ENCODE measurements around the gene LRP4. TPM values are rescaled to one million over a fixed set of nuclear protein-coding genes. Genes with fewer than 3 reads are reported as not detected.

Gene LRP4
- polyA plus RNA-seq, 3 donors: 1.2 to 2.6 (median 2.0) TPM

DNA sequence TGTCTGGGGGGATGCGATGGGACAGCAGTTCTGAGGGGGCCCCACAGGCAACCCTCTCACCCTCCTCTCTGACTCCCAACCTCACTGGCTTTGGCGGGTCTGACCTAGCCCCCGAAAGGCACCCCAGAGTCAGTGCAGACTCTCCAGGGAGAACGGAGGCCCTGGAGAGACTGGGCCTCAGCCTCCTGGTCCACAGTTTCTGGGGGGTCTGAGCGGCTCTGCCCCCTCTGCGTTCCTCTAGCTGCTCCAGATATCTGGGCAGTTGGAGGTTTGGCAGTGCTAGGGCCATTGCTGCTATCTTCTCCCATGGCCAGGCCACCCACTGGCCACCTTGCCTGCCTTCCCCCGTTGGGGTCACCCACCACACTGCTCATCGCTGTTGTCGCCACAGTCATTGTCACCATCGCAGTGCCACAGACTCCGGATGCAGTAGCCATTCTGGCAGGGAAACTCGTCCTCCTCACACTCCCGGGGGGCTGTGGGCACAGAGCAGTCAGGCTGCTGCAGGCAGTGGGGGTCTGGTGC lies 18.8 kb downstream of the LRP4 start:
- 93 to 96% (median 93%) methylated on average over 13 of the region's 13 CpGs for WGBS, 3 donors
- no peak overlapping the region for H3K27ac ChIP-seq (ENCODE audit: low read depth, low read length)

DNA sequence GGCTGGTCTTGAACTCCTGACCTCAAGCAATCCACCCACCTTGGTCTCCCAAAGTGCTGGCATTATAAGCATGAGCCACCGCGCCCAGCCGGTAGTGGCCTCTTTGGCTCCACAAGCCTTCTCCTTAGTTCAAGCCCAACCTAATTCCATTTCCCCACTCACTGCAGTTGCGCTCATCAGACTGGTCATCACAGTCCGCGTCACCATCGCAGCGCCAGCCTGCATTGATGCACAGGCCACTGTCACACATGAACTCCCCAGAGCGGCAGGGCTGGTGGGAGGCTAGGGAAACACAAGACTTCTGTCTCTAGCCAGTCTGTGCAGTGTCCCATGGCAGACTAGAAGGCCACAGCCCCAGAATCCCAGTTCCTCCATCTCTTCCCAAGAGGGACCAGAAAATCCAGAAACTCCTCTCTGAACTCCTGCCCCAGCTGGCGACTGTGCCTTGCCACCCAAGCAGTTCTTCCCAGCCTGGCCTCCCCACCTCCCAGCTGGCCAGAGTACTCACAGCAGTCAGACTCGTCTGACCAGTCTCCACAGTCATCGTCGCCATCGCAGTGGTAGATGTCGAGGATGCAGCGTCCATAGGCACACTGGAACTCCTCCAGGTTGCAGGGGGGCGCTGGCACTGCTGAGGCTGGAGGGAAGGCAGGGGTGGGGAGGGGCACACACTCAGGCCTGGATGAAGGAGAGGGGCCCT lies 19.8 kb downstream of the LRP4 start:
- no peak overlapping the region for H3K27ac ChIP-seq (ENCODE audit: low read depth, low read length)
- WGBS, 3 donors: 74 to 95% (median 93%) methylated on average over 17 of the region's 17 CpGs

DNA sequence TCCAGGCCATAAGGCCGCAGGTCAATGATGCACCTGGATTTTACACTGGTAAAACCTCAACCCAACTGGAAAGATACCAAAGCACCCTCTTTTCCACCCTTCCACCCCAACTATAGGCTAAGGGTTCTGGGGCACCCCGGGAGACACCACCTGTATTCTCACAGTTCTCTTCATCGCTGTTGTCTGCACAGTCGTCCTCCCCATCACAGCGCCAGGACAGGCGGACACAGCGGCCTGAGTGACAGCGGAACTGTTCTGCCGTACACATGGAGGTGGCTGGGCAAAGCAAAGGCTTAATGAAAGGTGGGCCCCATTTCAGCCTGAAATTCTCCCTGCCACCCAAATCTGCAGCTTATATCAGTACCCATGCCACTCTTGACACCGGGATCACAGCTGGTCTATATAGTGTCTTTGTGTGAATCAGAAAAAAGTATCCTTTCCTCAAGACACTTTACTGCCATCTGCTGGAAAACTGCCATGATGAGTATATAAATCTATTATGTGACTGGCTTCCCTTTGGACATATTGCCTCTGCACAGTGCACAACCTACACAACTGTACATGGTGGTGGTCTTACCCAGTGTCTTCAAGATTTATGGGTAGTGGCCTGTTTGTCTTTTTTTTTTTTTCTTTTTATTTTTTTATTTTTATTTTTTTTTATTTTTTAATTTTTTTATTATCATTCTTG lies 21.5 kb downstream of the LRP4 start:
- WGBS, 3 donors: 88 to 95% (median 95%) methylated on average over 10 of the region's 10 CpGs
- no peak overlapping the region for H3K27ac ChIP-seq (ENCODE audit: low read depth, low read length)

DNA sequence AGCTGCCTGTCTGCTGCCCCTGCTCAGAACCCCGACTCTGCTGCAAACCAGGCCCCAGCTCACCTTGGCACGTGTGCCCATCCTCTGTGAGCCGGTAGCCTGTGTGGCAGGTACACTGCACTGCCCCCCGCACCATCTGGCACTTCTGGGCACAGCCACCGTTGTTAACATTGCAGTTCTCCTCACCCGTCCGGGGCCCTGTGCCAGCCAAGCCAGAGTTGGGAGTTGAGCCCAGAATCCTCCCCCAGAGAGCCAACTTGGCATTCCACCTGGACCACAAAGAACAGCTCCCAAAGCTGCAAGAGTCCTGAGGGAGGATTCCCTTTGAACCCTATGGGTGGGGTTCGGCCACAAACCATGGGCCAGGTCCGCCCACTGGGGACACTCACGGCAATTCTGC lies 22.5 kb downstream of the LRP4 start:
- WGBS, 3 donors: 43 to 78% (median 73%) methylated on average over 10 of the region's 10 CpGs

DNA sequence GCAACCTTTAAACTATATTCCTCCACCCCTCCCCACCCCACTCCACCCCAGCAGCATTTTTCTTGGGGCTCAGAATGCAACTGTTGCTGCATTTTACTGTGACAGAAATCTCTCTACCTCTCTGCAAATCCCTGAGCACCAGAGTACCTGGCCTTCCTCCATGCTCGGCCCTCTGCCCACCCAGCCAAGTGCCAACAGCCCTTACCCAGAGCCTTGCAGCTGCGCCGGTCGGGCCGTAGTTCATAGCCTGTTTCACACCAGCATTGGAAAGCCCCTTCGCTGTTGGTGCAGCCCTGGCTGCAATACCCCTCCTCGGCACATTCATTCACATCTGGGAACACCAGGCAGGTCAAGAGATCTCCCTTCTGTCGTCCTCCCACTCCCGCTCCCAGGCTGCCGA lies 23.4 kb downstream of the LRP4 start:
- H3K27ac ChIP-seq (ENCODE audit: low read depth, low read length): no peak overlapping the region
- WGBS, 3 donors: 87 to 96% (median 91%) methylated on average over 10 of the region's 10 CpGs

More for the DNA sequence above, 22.5 kb downstream of the LRP4 start:
- H3K27ac ChIP-seq (ENCODE audit: low read depth, low read length): no peak overlapping the region

DNA sequence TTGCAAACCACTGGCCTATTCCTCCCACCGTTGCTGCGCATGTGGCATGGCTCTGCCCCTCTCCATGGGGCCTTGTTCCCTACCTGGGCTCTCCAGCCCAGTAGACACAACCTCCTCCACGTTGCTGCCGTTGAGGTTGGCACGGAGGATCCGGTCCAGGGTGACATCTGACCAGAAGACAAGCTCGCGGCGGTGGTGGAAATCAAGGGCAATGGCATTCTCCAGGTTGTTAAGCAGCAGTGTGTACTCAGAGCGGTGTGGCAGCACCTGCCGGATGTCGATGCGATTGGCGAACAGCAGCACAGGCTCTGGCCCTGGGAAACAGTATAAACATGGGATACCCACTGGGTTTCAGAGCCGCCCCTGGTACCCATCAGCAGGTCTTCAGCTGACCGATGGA lies 23.8 kb downstream of the LRP4 start:
- no peak overlapping the region for H3K27ac ChIP-seq (ENCODE audit: low read depth, low read length)
- whole genome bisulfite sequencing, 3 donors: 92 to 96% (median 94%) methylated on average over 16 of the region's 16 CpGs

DNA sequence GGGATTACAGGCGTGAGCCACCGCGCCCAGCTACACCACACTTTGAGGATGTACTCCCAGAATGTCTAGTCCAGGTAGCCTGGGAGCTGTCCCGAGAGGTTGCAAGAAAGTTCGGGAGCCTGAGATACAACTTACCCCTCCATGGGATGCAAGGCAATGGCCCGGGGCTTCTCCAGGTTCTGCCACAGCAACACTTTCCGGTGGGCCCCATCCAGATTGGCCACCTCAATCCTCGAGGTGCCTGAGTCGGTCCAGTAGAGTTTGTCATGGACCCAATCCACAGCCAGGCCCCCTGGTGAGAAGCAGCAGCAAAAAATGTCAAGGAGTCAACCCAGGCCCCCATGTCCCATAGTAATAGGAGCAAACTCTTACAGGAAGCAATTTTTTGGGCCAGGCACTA lies 25.5 kb downstream of the LRP4 start:
- H3K27ac ChIP-seq (ENCODE audit: low read depth, low read length): no peak overlapping the region
- WGBS, 3 donors: 93% methylated on average over 9 of the region's 9 CpGs

DNA sequence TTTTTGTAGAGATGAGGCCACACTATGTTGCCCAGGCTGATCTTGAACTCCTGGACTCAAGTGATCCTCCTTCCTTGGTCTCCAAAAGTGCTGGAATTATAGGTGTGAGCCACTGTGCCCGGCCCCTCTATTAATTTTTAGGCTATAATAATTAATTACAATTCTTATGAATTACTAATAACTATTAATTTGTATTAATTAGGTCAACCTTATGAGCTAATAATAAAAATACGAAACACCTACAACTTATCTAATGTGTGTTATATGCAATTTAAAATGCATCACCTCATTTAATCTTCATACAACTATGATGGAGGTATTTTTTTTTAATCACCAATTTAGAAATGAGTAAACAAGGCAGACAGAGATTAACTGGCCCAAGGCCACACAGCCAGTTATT lies 26.2 kb downstream of the LRP4 start:
- H3K27ac ChIP-seq (ENCODE audit: low read depth, low read length): no peak overlapping the region
- WGBS, 3 donors: 88 to 92% (median 91%) methylated on average over 2 of the region's 2 CpGs

DNA sequence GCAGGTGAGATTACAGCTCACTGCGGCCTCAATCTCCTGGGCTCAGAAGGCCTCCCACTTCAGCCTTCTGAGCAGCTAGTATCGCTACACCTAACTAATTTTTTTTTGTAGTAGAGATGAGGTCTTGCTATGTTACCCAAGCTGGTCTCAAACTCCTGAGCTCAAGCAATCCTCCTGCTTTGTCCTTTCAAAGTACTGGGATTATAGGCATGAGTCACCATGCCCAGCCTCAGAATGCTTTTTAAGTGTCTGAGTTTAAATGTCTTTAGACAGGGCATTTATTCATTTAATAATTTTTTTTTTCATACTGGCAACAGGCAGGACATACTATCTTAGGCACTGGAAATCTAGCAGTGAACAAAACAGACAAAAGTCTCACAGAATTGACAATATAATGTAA lies 27.7 kb downstream of the LRP4 start:
- no peak overlapping the region for H3K27ac ChIP-seq (ENCODE audit: low read depth, low read length)
- WGBS, 3 donors: 93 to 98% (median 94%) methylated on average over 2 of the region's 2 CpGs

DNA sequence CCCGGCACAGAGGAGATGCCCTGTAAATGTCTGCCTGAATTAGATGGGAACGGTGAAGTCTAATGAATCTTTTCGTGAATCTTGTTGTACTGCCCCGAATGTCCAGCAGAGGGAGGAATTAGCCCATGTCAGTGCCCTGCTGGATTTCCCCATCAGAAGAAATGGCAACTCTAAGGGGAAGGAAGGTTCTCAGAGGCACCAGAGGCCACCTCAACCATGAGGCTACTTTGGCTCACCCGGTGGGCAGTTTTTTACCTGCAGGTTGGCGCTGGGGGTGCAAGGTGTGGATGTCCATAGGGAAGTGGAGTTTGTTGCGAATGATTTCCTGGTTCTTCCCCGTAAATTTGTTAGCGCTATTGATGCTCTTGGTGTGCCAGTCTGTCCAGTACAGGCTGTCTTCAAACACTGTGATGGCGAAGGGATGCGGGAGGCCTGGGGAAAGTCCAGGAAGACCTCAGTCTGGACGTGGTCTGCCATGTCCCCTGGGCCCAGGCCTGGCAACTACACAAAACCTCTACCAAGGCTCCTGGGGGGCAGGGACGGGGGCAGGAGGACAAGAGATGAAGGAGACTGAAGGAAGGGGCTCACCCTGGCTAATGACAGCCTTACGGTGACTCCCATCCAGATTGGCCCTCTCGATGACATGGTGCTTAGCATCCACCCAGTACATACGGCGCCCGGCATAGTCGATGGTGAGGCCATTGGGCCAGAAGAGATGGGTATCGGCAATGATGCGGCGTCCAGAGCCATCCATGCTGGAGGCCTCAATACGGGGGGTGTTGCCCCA lies 28.5 kb downstream of the LRP4 start:
- no peak overlapping the region for H3K27ac ChIP-seq (ENCODE audit: low read depth, low read length)
- 64 to 65% (median 65%) methylated on average over 23 of the region's 23 CpGs for WGBS, 3 donors

DNA sequence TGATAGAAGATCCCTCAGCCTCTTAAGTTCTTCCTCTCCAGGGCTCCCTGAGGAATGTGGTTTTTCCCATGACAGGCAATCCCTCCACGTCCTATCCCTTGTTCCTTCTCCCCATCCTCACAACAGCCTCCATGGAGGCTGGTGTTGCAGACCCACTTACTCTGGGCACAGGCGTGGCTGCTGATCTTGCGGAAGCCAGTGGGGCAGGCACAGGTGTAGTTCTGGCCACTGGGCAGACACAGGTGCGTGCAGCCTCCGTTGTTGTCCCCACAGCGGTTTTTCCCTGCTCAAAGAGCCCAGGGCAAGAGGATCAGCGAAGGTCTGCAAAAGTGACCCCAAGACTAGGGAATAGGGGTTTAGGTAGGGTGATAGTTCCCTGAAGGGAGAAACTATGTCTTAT lies 29.1 kb downstream of the LRP4 start:
- no peak overlapping the region for H3K27ac ChIP-seq (ENCODE audit: low read depth, low read length)
- 75 to 82% (median 81%) methylated on average over 7 of the region's 7 CpGs for WGBS, 3 donors

DNA sequence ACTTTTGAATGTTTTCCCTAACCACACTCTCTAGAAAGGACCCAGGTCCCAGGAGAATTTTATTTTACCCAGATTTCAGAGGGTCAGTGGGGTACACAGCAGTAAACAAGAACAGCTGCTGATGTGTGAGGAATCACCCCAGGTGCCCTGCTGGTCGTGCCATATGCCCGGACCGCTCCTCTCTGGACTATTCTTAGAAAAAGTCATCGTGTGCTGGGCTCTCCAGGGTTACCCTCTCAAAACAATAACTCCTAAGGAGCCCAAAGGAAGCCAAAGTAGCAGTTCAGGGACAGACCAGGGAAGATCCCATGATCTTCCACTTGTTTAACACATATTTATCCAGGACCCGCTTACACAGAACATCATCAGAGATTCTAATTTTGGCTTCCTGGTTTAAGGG lies 29.7 kb downstream of the LRP4 start:
- WGBS, 3 donors: 88 to 93% (median 91%) methylated on average over 5 of the region's 5 CpGs
- H3K27ac ChIP-seq (ENCODE audit: low read depth, low read length): no peak overlapping the region

DNA sequence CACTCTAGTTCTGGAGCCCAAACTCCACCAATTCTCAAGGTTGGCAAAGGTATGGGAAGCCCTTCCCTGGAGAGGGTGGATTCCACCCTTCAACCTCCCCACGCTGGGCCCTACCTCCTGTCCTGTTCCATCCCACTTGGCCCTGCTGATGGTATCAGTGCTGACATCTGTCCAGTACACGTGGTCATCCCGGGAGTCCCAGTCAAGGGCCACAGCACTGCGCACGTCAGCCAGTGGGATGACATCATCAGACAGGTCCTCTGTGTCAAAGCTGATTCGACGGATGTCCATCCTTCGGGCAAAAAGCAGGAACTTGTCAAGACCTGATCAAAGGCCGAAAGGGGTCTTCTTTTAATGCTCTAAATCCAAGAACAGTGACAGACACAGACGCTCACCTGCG lies 32.1 kb downstream of the LRP4 start:
- 90% methylated on average over 11 of the region's 11 CpGs for WGBS, 3 donors
- no peak overlapping the region for H3K27ac ChIP-seq (ENCODE audit: low read depth, low read length)

DNA sequence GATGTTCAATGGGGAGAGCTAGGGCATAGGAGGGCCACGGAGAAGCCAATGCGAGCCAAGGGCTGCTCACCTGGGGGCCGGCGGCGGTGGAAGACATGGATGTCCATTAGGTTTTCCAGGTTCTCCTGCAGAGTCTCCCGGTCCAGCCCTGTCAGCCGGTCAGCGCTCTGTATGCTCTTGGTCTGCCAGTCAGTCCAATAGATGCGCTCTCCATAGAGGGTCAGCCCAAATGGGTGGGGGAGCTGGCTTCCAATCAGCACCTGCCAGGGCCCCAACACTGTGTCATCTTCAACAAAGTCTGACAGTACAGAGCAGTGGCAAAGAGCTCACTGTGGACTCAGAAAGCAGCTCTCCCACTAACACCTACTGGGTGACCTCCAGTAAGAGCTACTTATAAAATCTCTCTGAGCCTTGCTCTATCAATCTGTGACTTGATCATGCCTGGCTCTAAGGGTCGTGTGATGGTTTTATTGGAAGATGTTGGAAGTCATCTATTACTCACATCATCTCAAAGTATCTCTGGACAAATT lies 39.2 kb downstream of the LRP4 start:
- H3K27ac ChIP-seq (ENCODE audit: low read depth, low read length): no peak overlapping the region
- 93 to 97% (median 96%) methylated on average over 10 of the region's 10 CpGs for WGBS, 3 donors

DNA sequence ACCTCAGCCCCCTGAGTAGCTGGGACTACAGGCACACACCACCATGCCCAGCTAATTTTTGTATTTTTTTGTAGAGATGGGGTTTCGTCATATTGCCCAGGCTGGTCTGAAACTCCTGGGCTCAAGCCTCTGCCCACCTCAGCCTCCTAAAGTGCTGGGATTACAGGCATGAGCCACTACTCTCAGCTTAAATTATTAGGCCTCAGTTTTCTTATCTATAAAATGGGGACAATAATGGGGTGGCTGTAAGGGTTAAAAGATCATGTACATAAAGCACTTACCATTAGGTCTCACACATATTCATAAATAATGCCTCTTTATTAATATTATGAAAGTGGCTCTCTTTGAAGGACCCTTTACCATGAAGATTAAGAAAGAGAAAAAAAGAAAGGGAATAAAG lies 40.8 kb downstream of the LRP4 start:
- no peak overlapping the region for H3K27ac ChIP-seq (ENCODE audit: low read depth, low read length)
- 95 to 96% (median 95%) methylated on average over 1 of the region's 1 CpG for WGBS, 3 donors

DNA sequence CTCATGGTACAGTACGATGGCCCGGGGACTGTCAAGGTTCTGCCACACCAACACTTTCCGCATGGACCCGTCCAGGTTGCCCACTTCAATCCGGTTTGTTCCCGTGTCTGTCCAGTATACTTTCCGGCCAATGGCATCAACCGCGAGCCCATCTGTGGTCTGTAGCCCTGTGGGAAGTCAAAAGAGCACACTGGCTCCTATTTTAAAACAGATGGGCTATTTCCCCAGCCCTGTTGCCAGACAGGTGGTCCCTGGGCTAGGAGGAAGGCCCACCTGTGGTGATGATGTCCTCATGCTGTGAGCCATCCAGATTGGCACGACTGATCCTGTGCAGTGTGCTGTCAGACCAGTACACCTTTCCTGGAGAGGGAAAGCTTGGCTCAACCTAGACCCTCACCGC lies 41.9 kb downstream of the LRP4 start:
- WGBS, 3 donors: 94 to 97% (median 95%) methylated on average over 11 of the region's 11 CpGs
- H3K27ac ChIP-seq (ENCODE audit: low read depth, low read length): no peak overlapping the region

DNA sequence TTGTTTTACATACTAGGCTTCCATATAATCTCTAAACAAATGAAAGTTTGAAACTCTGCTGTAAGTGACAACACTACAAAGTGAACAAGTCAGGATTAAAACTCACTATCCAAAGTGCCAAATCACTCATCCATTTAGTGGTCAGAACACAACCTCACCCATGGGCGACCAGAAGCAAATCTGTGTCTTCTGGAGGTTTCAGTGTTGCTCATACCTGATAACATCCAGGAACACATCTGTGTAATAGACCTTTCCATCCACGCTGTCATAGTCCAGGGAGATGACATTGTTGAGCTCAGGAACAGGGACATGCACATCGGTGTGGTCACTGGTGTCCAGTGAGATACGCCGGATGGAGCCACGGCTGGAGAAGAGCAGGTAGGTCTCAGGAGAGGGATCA lies 43.8 kb downstream of the LRP4 start:
- H3K27ac ChIP-seq (ENCODE audit: low read depth, low read length): no peak overlapping the region
- 91 to 93% (median 92%) methylated on average over 6 of the region's 6 CpGs for WGBS, 3 donors

DNA sequence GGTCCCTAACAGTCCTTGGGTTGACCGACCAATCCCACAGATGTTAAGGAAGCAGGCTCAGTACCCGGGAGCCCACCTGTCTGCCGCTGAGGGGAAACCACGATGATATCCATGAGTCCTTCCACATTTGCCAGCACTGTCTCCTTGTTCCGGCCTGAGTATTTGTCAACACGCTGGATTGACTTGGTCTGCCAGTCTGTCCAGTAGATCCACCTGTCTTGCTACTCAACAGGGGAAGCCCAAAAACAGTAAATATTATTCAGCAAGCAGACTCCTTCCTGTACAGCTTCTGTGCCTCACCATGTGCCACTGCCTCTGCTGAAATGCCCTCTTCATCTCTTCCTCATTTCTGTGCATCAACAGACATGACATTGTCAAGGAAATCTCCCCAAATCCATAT lies 49.4 kb downstream of the LRP4 start:
- 89 to 93% (median 93%) methylated on average over 6 of the region's 6 CpGs for WGBS, 3 donors
- no peak overlapping the region for H3K27ac ChIP-seq (ENCODE audit: low read depth, low read length)

DNA sequence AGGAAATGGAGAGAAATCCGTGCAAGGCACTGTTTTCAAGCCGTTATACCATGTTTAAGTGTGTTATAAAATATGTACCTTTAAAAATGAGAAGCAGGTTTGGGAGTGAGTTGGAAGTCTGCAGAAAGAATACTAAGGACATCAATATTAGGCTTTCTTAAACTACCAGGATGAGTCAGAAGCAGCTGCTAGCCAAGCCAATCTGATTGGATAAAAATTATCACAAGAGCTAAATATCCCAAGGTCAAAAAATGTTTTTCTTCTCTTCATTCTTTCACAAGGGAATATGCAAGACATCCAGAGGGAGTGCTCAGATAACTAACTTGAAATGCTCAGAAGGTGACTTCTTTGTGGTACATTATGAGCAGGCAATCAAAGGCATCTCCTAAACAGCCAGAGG lies 53.0 kb downstream of the LRP4 start:
- WGBS, 3 donors: 71 to 83% (median 80%) methylated on average over 2 of the region's 2 CpGs
- H3K27ac ChIP-seq (ENCODE audit: low read depth, low read length): no peak overlapping the region
